NCI-H1105 treated with DMSO at 0.1 percent for 48 hours (cell line): Measurements from ENCODE around the gene TECR.
A peak's percentile ranks its signal among the peaks of the same experiment; 100 is the strongest.
"Not testable (repeated sequence)": the region's sequence is repeated elsewhere in the genome, so short reads cannot be mapped to it uniquely, and the experiment has no call there.

Source experiments
- DNase-seq: peaks from one replicate; lab custom pipeline; 2025; lab: John Stamatoyannopoulos, UW

Gene TECR

GRCh38 chr19:14561847-14562351 lies 32.5 kb downstream of the TECR start:
- no peak for DNase-seq

- DNase-seq = no peak
Observed at GRCh38 chr19:14562660-14563589, 33.5 kb downstream of the TECR start.

- DNase-seq = no peak
Observed at GRCh38 chr19:14563590-14563926, 34.2 kb downstream of the TECR start.

GRCh38 chr19:14563989-14564651 lies 34.7 kb downstream of the TECR start:
- DNase-seq = no peak

- not testable (repeated sequence) for DNase-seq
Observed at GRCh38 chr19:14564652-14565297, 35.4 kb downstream of the TECR start.

GRCh38 chr19:14565298-14565679 lies 35.9 kb downstream of the TECR start:
- DNase-seq = no peak

- DNase-seq = no peak
Observed at GRCh38 chr19:14565765-14566711, 36.6 kb downstream of the TECR start.

- DNase-seq = no peak
Observed at GRCh38 chr19:14566712-14567077, 37.3 kb downstream of the TECR start.

GRCh38 chr19:14567079-14567478 lies 37.7 kb downstream of the TECR start:
- DNase-seq = no peak

- no peak for DNase-seq
Observed at GRCh38 chr19:14570864-14571527, 41.6 kb downstream of the TECR start.

GRCh38 chr19:14571695-14572490 lies 42.5 kb downstream of the TECR start, which contains the start of gene NDUFB7:
TSS of gene NDUFB7 (minus strand) at chr19:14572066. CDS start at chr19:14572000, 66 bp downstream.
- DNase-seq = peak; percentile 94

GRCh38 chr19:14575428-14575980 lies 46.1 kb downstream of the TECR start:
- DNase-seq = no peak

GRCh38 chr19:14576363-14576762 lies 47.0 kb downstream of the TECR start:
- no peak for DNase-seq

- no peak for DNase-seq
Observed at GRCh38 chr19:14577264-14577663, 47.9 kb downstream of the TECR start.

GRCh38 chr19:14577885-14578427 lies 48.6 kb downstream of the TECR start:
- no peak for DNase-seq

GRCh38 chr19:14580623-14581237 lies 51.3 kb downstream of the TECR start:
- DNase-seq = no peak

- no peak for DNase-seq
Observed at GRCh38 chr19:14582894-14583340, 53.5 kb downstream of the TECR start, which contains the start of gene CLEC17A. TSS of gene CLEC17A (plus strand) at chr19:14583084. CDS start at chr19:14583161, 77 bp downstream.

- DNase-seq = not testable (repeated sequence)
Observed at GRCh38 chr19:14584372-14584771, 55.0 kb downstream of the TECR start.

GRCh38 chr19:14585187-14585586 lies 55.8 kb downstream of the TECR start:
- DNase-seq = not testable (repeated sequence)
